ENCODE data around the gene UTS2B.

The UTS2B gene

DNA sequence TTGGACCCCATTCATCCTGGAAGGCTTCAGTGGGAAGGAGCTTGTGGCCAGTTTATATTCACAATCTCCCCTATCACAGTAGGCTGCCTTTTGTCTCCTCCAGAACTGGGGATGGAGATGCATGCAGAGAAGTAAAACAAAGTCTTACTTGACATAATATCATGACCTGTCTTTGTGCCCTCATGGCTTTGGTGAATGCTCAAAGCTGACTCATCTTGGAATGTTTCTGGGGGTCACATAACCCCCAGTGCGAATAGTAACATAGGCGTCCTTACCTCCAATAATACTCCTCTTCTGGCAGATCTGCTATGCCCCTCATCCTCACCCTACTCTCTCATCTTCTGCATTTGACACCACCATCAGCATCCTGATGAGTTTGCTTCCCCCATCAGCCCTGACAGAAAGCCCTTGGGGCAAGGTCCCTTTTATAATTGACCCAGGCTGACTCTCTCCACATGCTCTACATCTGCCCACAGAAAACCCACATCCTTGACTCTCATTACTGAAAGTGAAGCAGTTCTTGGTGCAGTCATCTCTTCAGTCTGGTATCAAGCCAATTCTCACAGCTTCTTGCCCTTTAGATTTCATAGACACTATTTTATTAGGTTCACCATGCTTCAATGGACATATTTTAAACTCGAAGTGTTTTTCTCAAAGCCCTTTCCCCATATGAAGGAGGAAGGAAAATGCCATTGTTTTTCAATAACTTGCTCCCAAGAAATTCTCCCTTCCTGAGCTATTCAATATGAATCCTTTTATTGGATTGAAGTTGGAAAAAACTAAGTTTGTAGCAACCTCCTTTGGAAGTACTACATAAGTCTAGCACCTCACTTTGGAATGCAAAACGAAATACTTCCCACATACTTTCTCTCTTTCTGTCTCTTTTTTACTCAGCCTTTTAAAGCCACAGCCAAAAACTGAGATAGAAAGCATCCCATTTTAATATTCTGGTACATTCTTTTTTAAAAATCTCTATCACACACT lies 94.7 kb downstream of the UTS2B start:
- DNase-seq: no peak

DNA sequence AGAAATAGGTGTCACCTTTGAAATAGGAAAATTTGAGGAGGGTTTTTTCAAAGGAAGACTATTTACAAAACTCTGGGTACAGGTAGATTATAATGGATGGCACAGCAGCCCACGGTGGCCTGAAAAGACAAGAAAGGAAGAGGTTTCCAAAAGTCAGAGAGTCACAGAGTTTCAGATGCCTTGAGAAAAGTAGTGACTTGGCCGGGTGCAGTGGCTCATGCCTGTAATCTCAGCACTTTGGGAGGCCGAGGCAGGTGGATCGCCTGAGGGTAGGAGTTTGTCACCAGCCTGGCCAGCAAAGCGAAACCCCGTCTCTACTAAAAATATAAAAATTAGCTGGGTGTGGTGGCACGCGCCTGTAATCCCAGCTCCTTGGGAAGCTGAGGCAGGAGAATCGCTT lies 96.1 kb downstream of the UTS2B start:
- DNase-seq: no peak

DNA sequence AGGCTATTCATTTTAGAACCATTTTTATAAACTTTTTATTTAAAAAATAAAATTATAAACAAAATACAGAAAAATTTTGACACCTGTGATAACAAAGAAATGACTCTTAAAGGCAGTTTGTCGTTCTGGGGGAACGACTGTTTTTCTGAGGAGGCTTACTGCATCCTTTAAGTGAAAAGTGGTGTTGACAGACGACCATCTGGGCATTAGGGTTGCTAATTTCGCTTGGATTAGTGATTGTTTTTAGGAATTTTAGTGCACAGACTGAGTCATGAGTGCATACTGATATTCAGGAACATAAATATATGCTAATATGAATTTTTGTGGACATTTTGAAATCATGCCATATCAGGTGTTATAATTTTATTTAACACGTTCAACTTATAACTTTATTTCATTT lies 102.8 kb downstream of the UTS2B start:
- DNase-seq: no peak

DNA sequence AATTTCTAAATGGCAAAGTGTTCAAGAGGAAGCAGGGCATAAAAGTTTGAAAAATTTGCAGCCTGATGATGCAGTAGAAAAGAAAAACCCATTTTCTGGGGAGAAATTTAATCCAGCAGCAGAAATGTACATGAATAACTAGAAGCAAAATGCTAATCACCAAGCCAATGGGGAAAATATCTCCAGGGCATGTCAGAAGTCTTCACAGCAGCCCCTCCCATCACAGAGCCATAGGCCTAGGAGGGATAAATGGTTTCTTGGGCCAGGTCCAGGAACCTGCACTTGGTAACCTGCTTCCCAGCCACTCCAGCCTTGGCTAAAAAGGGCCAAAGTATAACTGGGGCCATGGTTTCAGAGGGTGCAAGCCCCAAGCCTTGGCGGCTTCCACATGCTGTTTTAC lies 108.7 kb downstream of the UTS2B start:
- no peak for DNase-seq

DNA sequence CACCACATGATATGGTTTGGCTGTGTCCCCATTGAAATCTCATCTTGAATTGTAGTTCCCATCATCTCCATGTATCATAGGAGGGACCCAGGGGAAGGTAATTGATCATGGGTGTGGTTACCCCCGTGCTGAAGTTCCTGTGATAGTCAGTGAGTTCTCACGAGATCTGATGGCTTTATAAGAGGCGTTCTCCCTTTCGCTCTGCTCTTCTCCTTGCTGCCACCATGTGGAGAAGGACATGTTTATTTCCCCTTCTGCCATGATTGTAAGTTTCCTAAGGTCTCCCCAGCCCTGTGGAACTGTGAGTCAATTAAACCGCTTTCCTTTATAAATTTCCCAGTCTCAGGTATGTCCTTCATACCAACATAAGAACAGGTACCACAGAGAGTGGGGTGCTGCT lies 109.4 kb downstream of the UTS2B start:
- DNase-seq: no peak

DNA sequence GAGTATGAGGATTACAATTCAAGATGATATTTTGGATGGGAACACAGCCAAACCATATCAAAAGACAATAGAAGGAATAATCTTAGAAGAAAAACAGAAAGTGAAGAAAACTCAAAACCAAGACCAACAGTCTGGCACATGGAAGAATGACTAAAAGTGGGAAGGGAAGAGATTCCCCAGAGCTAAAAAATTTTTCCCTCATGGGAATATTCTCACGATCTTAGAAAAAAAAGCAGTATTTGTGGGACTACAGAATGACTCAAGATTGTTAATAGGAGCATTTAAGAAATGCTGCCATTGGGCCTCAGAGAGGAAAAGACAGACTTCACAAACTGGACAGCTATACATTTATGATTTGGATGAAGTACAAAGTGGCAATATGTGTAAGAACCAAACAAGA lies 113.0 kb downstream of the UTS2B start:
- DNase-seq: no peak

All from stimulated activated CD4-positive, alpha-beta T cell treated with anti-CD3 and anti-CD28 coated beads, Interleukin-4, amount 100 ng/mL, for 1 hour (primary cell).